ENCODE measurements around the gene NGEF.
"Not testable (repeated sequence)": the region's sequence is repeated elsewhere in the genome, so short reads cannot be mapped to it uniquely, and the experiment has no call there.

NGEF gene

GRCh38 chr2:233022561-233022960 is 9.5 kb upstream of the NGEF start:
- DNase-seq (ENCODE audit: low read depth) = no peak
- H3K4me3 ChIP-seq (replicated peaks; ENCODE audit: low read depth, low read length) = no peak overlapping the region
- no peak for TF ChIP-seq CTCF (IDR thresholded peaks at IDR 0.05; ENCODE audit: low read length, missing control alignments)

- H3K4me3 ChIP-seq (replicated peaks; ENCODE audit: low read depth, low read length) = no peak overlapping the region
- no peak for TF ChIP-seq CTCF (IDR thresholded peaks at IDR 0.05; ENCODE audit: low read length, missing control alignments)
- peak; percentile 26 for DNase-seq (ENCODE audit: low read depth)
These were observed 8.7 kb upstream of the NGEF start for GRCh38 chr2:233021771-233022170.

- no peak for DNase-seq (ENCODE audit: low read depth)
- TF ChIP-seq CTCF (IDR thresholded peaks at IDR 0.05; ENCODE audit: low read length, missing control alignments) = no peak
- no peak overlapping the region for H3K4me3 ChIP-seq (replicated peaks; ENCODE audit: low read depth, low read length)
These were observed 7.4 kb upstream of the NGEF start for GRCh38 chr2:233020454-233020853.

DNA sequence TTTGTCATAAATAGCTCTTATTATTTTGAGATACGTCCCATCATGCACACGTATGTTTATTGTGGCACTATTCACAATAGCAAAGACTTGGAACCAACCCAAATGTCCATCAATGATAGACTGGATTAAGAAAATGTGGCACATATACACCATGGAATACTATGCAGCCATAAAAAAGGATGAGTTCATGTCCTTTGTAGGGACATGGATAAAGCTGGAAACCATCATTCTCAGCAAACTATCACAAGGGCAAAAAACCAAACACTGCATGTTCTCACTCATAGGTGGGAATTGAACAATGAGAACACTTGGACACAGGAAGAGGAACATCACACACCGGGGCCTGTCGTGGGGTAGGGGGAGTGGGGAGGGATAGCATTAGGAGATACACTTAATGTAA is 6.6 kb upstream of the NGEF start:
- not testable (repeated sequence) for DNase-seq (ENCODE audit: low read depth); H3K4me3 ChIP-seq (replicated peaks; ENCODE audit: low read depth, low read length)

DNA sequence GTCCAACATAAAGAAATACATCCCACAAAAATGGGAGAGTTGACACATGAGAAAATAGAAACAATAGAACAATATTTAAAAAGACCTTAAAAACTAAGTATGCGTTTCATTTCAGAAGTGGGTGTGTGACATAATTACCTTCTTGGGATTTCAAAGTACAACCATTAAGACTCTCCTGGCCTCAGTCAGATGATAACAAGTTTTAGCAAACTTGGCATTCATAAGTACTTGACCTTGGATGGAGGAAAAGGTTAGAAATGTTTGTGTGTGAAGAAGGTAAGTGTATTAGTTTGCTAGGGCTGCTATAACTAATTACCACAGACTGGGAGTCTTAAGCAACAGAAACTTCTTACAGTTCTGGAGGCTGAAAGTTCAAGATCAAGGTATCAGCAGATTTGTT is 4.9 kb upstream of the NGEF start:
- H3K4me3 ChIP-seq (replicated peaks; ENCODE audit: low read depth, low read length) = no peak overlapping the region
- TF ChIP-seq CTCF (IDR thresholded peaks at IDR 0.05; ENCODE audit: low read length, missing control alignments) = no peak
- DNase-seq (ENCODE audit: low read depth) = no peak

GRCh38 chr2:233015019-233015645 is 2.1 kb upstream of the NGEF start:
- no peak for DNase-seq (ENCODE audit: low read depth)
- H3K4me3 ChIP-seq (replicated peaks; ENCODE audit: low read depth, low read length) = no peak overlapping the region
- TF ChIP-seq CTCF (IDR thresholded peaks at IDR 0.05; ENCODE audit: low read length, missing control alignments) = no peak

GRCh38 chr2:233013650-233014049 is 594 bp upstream of the NGEF start:
- TF ChIP-seq CTCF (IDR thresholded peaks at IDR 0.05; ENCODE audit: low read length, missing control alignments) = no peak
- DNase-seq (ENCODE audit: low read depth) = no peak
- H3K4me3 ChIP-seq (replicated peaks; ENCODE audit: low read depth, low read length) = no peak overlapping the region
